Stimulated activated CD4-positive, alpha-beta T cell treated with anti-CD3 and anti-CD28 coated beads, Interleukin-4, amount 100 ng/mL, for 24 hours (primary cell): ENCODE results near the gene EEF2.

ENCODE experiments used
- DNase-seq: peaks from one replicate; pipeline ENCODE4 v3.0.0-alpha.2; 2020

Gene EEF2

DNA sequence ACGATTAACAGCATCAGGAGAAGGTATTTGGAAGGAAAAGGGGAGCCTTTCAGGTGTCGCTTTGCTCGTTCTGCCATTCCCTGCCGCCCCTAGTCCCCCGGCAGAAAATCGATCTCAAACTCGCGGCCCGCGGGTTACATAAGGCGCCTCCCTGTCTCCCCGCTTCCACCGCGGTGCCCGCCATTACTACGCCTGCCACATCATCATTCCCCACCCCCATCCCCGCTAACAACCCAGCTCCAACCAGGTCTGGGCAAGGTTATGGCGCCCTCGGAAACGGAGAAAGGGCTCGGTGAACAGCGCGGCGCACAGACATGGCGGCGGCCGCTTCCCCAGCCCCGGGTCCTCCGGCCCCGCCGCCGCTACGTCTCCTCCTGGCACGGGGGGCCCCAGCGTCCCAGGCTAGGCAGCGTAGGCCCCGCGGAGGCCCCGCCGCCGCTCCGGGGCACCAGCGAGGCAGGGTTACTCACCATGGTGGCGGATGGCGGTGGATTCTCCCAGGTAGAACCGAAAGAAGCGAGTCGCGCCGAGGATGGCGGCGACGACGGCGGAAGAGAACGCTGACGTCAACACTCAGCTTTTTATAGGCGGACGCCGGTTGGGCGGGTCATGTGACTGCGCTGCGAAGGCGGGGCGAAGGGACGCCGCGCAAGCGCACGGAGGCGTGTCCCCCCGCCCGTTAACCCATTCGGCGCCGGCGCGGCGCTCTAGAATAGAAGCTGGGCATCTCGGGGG, at the start of gene EEF2:
TSS of gene EEF2 (minus strand) at position 556 of the 735 bp plus-strand sequence. CDS start at position 473, 83 bp downstream.
- DNase-seq = peak; percentile 92

DNA sequence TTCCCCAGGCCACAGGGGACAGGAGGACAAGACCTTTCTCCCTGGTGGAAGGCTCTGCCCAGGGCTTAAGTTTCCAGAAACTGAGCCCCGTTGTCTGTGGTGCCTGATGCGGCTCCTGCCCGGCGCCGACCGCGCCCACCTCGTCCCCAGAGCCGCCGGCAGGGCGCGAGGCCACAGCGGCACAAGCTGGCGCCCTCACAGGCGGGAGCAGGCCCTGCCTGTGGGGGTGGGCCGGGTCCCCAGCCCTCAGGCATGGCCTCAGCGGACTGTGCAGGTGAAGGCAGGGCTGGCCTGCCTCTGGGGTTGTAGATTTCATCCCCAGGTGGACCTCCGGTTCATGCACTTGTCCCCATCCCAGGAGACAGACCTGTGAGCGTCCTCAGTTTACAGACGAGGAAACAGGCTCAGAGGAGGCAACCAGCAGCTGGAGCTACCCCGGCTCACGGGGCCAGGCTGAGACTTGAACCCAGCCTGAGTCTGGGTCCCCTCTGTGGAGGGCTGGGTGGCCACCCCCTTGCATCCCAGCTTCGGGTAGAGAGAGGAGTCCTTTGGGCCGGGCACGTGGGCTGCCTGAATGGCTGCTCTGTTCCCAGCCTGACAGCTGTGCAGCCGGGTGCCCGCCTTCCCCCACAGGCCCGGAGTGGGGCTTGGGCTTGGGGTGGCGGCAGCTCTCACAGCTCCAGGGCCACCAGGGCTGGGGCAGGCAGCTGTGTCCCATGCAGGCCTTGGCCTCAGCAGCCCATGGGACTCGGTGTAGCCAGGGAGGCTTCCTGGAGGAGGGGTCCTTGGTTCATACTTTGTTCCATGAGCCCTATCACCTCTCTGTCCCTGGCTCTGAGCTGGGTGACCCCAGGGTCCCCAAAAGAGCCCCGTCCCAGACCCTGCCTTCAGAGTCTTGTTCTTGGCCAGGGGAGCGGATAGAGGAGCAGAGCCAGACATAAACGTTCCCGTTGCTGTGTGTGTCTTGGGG, 49.1 kb upstream of the EEF2 start:
- no peak for DNase-seq

DNA sequence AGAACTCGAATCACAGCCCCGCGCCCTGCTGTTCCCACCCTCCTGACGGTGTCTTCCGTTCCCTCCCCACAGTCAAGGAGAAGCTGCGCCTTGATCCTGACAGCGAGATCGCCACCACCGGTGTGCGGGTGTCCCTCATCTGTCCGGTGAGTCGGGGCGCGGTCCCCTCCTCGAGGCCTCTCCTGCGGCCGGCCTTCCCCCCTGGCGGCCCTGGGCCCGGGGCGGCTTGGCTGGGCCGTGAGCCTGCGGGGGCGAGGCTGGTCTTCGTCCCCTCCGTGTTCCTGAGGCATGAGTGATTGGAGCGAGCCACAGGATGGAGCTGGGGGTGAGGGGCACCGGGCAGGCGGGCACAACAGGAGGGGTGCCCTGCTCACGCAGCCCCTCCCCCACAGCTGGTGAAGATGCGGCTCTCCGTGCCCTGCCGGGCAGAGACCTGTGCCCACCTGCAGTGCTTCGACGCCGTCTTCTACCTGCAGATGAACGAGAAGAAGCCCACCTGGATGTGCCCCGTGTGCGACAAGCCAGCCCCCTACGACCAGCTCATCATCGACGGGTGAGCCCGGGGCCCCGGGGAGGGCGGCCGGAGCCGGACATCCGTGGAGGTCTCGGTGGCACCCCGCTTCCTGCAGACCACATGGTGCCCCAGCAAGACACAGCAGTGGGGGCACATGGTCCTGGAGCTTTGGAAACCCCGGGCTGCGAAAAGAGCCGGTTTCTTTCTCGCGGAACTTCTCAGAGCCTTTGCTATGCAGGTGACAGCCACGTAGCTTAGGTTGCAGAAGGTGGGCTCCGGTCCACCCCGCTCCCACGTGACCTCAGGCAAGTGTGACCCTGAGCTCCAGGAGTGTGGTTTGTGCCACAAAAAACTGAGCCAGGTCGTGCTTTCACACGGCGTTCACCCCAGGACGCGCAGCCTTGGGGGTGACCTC, 48.0 kb upstream of the EEF2 start:
- DNase-seq = no peak

DNA sequence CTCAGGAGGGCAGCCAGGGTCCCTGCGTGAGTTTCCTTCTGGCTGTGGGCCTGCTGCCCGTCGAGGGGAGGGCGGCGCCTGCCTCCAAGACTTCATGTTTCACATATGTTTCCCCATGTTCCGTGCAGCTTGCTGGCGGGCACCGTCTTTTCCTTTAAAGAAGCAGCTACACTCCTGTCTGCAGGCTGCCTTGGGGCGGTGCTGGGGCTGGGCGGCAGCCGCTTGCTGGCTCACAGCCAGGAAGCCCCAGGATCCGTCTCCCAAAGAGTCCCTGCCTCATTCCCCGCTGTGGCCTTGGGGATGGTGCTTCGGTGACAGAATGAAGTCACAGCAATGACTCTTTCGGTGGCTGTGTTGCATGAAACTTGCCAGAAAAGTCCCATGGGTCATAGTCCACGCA, 47.2 kb upstream of the EEF2 start:
- DNase-seq = no peak

DNA sequence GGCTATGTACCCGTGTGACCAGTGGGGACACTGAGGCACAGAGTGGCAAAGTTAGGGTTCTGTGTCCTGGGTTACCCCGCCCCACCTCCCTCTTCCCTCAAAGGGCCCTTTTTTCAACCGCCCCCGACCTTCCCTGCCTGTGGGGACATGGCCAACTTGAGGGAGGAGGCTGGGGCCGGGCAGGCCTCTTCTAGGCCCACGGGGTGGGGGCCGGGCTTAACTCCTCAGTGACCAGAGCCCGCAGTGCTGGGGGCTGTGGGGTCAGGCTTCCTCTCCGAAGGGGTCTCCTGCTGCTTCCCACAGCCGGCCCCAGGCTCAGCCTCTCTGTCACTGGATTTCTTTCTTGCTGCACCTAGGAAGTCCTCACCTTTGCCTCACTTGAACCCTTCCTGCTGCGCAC, 46.2 kb upstream of the EEF2 start:
- no peak for DNase-seq

DNA sequence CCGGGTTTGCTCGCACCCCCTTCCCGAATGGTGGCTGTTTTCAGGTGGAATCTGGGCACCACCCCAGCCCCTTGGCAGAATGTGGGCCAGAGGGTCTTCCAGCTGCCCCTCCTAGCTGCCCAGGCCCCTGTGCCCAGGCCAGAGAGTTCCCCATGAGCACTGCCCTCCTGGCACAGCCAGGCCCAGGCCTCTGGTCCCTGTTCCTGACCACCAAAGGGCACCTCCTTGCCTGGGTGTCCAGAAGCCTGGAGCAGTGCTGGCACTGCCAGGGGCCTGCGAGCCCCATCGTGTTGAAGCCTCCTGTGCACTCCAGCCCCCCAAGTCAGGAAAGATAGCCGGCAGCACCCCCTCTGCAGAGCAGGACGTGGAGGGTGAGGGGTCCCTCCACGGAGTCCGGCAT, 45.7 kb upstream of the EEF2 start:
- no peak for DNase-seq

DNA sequence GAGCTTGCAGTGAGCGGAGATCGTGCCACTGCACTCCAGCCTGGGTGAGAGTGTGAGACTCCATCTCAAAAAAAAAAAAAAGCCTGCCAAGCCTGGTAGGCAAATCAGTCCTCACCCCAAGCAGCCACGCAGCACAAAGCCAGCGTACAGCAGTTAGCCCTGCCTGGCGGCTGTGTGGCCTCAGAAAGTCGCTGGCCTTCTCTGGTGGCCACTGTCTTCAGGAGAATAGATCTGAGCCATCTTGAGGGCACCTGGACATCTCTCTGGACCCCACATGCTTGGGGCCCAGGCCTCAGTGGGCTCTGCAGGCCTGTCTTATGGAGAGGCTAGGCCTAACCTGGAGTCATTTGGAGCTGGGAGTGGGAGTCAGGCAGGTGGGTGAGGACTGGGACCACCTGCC, 45.3 kb upstream of the EEF2 start:
- DNase-seq = no peak

DNA sequence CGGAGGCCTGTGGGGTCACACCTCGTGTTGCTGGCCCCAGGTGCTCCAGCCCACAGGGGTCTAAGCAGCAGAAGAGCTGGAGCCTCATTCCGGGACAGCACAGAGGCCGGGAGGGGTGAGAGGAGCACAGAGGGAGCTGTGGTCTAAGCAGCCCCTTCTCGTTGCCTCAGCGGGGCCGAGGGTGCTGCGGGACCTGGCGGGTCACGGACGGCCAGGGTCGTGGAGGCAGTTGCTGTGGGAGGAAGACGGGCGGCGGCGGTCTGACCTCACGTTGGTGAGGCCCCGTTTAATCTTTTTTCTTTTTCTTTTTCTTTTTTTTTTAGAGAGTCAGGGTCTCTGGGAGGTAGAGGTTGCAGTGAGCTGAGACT, 44.0 kb upstream of the EEF2 start:
- no peak for DNase-seq

DNA sequence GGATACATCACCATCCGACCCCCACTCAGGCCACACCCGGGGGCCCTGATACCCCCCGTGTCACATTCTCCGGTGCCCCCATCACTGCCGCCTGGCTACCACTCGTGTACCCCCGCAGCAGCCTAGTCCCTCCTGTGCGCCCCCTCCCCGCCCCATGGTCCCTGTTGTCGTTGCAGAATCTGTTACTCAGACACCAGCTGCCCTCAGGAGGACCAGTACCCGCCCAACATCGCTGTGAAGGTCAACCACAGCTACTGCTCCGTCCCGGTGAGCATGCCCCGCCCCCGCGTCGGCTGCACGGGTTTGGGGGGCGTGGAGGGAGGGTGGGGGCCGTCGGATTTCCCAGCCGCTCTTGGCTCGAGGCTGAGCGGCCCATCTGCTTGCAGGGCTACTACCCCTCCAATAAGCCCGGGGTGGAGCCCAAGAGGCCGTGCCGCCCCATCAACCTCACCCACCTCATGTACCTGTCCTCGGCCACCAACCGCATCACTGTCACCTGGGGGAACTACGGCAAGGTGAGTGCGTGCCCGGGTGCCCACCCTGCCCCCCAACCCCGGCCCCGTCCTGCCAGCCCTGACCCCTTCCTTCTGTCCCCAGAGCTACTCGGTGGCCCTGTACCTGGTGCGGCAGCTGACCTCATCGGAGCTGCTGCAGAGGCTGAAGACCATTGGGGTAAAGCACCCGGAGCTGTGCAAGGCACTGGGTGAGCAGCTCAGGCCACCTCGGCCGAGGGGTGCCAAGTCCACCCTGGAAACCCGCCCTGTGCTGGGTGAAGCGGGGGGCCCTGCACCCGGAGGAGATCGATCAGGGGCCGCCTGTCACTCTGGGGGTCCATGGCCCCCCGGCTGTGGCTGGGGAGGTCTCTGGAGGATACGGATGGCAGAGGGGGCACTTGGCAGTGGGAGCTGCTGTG, 43.3 kb upstream of the EEF2 start:
- no peak for DNase-seq

DNA sequence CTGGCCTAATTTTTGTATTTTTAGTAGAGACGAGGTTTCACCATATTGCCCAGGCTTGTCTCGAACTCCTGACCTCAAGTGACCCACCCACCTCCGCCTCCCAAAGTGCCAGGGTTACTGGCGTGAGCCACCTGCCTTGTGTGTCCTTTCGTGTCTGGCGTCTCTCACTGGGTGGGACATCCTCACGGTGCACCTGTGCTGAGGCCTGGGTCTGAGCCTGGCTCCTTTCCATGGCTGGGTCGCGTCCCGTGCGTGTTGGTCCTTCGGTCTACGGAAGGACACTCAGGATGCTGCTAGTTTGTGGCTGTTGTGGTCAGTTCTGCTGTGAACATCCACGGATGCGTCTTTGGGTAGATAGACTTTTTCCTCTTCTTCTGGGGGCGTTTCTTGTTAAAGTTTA, 41.9 kb upstream of the EEF2 start:
- no peak for DNase-seq

DNA sequence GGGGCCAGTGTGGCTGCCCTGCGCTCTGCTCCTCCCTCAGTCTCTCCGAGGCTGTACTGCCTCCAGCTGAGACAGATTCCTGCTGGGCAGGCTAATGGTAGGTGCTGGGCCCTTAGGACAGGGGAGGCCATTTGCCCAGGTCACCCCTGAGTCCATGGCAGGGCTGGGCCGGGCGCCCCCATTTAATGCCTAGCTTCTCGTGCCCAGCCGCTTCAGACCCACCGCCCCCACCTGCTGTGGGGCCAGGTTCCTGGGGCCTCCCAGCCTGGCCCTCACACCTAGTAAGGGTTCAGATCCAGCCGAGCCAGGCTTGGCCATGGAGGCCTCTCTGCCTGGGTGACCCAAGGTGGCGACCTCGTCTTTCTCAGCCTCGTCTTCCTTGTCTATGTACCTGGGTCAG, 40.1 kb upstream of the EEF2 start:
- no peak for DNase-seq

DNA sequence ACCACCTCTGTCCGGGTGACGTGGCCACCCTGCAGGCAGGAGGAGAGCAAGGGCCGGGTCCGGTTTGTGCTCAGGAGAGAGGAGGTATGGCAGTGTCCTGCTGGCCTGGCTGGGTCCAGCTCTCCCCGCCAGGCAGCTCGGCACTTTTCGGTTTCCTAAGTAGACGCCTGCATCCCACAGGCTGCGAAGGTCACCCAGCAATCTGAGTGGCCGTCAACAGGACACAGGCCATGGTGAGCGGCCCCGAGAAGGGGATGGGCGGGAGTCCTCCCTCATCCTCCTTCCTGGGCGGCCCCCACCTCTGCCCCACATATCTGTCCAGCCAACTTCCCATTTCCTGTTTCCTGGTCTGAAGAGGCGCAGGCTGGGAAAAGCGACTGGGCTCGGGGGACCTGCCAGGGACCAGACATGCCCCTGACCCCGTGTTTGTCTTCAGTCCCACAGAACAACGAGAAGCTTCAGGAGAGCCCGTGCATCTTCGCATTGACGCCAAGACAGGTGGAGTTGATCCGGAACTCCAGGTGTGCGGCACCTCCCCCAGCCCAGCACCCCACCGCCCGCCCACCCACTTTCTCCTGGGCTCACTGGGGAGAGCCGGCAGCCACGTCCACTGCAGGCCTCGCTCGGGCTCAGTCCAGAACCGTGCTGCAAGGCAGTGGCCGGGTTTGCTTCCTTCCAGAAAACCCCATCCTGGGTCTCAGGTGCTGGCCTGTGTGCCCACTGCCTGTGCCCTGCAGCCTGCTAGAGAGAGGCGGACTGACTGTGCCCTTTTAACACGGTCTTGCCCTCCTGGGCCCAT, 38.5 kb upstream of the EEF2 start:
- no peak for DNase-seq

DNA sequence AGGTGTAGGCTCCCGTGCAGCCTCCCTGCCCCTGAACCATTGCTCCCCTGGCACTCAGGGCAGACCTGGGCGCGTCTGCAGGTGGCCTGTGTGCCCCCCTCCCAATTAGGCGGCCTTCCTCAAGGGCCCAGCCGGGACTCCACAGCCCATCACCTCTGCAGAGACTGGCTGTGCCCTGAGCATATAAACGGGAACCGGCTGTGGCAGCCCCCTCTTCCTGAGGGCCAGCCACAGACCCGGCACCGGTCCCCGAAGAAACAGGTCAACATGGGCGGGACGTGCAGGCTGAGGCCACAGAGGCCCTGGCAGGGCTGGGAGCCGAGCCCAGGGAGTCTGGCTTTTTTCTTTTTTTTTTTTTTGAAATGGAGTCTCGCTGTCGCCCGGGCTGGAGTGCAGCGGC, 34.3 kb upstream of the EEF2 start:
- DNase-seq = no peak

DNA sequence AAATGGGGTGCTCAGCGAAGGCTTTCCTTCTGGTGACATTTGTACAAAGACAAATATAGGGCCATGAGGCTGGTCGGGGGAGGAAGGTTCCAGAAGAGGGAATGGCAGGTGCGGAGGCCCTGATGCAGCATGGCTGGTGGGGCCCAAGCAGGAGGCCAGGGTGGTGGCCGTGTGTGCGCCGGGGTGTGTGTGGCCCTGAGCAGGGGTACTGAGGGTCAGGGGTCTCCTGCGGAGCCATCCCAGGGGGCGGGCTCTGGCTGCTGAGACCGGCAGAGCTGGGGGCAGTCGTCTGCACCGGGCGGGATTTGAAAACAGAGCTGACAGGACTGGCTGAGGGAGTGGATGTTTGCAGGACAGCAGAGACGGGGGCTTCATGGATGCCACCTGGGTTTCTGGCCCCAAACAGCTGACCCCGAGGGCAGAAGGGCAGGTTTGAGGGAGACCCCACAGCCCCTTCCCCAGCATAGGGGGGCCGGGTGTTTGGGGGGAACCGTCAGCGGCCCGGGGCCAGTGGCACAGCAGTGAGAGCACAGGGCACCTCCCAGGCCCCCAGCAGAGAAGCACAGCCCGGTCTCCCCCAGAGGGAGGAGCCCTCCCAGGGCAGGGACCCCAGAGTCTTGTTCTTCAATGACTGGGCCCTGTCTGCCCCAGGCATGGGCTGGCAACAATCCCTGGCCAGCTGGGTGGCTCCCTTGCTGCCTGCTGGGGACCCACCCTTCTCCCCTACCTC, 33.7 kb upstream of the EEF2 start:
- no peak for DNase-seq

DNA sequence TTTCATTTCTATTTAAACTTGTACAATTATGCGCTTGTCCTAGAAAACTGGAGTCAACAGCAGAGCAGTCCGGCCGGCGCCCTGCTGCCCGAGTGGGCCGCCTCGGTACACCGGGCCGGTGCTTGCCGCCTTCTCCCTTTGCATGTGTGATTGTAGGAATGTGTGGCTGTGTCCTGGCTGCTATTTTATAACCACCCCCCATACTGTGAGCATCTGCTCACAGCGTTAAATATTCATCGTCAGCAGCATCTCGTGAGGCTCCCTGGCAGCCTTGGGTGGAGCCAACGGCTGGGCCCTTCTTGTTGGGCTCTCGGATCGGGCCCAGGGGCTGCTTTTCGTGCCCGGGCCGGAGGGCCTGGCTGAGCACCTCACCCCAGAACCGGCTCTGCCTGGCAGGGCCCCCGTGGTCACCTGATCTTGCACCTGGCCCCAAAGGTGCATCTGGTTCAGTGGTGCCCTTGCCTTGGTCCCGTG, 32.9 kb upstream of the EEF2 start:
- DNase-seq = no peak

DNA sequence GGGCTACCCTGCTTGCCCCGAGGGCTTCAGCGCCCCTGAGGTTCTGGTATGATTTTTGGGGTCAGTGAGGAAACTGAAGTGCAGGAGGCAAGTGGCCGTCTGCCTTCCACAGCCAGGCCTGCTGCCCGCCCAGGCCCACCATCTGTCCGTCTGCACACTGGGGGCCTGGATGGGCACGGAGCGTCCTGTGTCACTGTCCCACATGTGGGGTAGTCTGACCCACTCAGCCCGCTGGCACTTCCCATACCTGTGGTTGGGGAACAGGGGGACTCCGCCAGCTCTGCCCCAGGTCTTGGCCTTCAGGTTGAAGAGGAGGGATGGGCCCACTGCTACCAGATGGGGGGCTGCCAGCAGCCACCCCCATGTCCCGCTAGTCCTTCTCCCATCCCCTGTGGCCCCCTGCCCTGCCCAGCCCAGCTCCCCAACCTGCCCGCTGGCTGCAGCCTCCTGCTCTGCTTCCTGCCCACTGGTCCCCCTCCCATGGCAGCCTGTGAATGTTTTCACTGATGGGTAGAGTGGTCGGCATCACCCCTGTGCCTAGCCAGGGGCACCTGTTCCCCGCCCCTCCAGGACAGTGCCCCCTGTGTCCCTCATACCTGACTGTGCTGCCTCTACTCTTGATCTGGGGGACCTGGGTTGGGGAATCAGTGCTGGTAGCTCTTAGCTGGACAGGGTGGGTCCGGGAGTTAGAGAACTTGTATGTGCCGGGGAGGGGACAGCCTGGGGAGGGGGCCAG, 31.8 kb upstream of the EEF2 start:
- no peak for DNase-seq

DNA sequence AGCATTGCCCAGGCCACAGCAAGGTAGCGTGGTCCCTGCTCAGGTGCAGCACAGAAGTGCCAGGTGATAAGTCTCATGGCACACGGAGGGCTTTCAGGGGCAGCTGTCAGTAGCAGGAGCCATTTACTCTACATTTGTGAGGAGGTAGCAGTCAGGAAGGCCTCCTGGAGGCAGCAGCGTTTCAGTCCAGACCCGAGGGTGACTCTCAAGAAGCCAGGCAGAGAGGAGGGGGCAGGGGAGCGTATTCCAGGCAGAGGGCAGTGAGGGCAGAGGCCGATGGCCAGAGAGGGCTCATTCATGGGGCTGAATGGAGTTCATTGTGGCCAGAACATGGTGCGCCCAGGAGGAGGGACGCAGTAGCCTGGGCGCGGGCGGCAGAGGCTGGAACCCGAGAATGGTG, 31.2 kb upstream of the EEF2 start:
- no peak for DNase-seq

DNA sequence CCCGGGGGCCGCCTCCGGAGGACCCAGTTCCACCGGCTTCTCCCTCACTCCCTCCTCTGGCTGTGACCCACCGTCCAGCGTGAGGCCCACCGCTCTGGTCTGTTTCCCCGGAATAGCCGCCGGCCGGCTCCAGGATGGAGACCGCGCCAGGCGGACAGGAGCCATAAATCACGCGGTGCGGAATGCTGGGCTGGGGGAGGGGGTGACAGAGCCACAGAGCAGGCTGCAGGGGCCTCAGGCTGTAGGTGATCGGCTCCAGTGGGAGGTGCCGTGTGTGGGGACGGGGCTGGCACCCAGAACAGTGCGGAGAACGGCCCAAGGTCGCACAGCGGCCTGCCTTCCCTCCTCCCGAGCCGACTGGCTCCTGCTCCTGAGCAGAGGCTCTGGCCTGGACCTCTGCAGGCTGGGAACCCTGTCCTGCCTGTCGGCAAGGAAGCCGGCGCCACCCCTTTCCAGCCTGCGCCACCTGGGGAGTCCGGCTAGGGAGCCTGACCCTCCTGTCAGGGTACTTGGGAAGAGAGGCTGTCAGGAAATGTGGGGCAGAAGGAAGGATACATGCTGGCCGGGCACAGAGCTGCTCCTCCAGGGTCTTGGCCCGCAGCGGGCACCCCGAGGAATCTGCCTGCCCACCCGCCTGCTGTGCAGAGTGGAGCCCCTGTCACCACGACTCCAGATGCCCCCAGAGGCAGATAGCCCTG, 30.6 kb upstream of the EEF2 start:
- DNase-seq = no peak
